Trophoblast cell (in vitro differentiated cells and primary cell): ENCODE data around the gene PPP1R36.

Experiments
- DNase-seq, 2 donors: peaks; one replicate each; pipeline ENCODE4 v3.0.0-alpha.2; 2016
- H2AFZ ChIP-seq: 2 replicates; pipeline ENCODE4 v1.6.1; 2013; ENCODE audit warnings: low read length, moderate library complexity, mild to moderate bottlenecking; ENCODE audit not compliant: insufficient read depth, poor library complexity
- H2AK5ac ChIP-seq: 2 replicates; pipeline ENCODE4 v1.6.1; 2013; ENCODE audit warnings: mild to moderate bottlenecking, low read length
- H2BK120ac ChIP-seq: 2 replicates; pipeline ENCODE4 v1.6.1; 2013; ENCODE audit warnings: low read length, mild to moderate bottlenecking, moderate library complexity; ENCODE audit not compliant: insufficient read depth, poor library complexity
- H2BK12ac ChIP-seq: 2 replicates; pipeline ENCODE4 v1.6.1; 2013; ENCODE audit warnings: mild to moderate bottlenecking, low read length, moderate library complexity
- H2BK5ac ChIP-seq: 2 replicates; pipeline ENCODE4 v1.6.1; 2013; ENCODE audit warnings: low read length, low read depth, moderate library complexity, mild to moderate bottlenecking; ENCODE audit not compliant: poor library complexity
- H3K14ac ChIP-seq: 2 replicates; pipeline ENCODE4 v1.6.1; 2013; ENCODE audit warnings: mild to moderate bottlenecking, low read length
- H3K18ac ChIP-seq: 2 replicates; pipeline ENCODE4 v1.6.1; 2013; ENCODE audit warnings: mild to moderate bottlenecking, low read length
- H3K23ac ChIP-seq: 2 replicates; pipeline ENCODE4 v1.6.1; 2013; ENCODE audit warnings: low read length
- H3K27ac ChIP-seq: 2 replicates; pipeline ENCODE4 v1.5.1; 2013; ENCODE audit warnings: low read depth, mild to moderate bottlenecking, inconsistent platforms, low read length, moderate library complexity
- H3K27me3 ChIP-seq: 2 replicates; pipeline ENCODE4 v1.6.1; 2013; ENCODE audit warnings: inconsistent platforms, mild to moderate bottlenecking, low read length, moderate library complexity; ENCODE audit not compliant: insufficient read depth
- H3K36me3 ChIP-seq, 2 experiments: 1 replicate in 1 of 2; 2 replicates in 1 of 2; pipeline ENCODE4 v1.6.1; 2013; ENCODE audit warnings: low read length in 2 of 2, mild to moderate bottlenecking in 2 of 2, moderate library complexity in 1 of 2; ENCODE audit not compliant: insufficient read depth in 2 of 2, control insufficient read depth in 1 of 2
- H3K4ac ChIP-seq: 2 replicates; pipeline ENCODE4 v1.6.1; 2013; ENCODE audit warnings: low read depth, mild to moderate bottlenecking, low read length, moderate library complexity
- H3K4me1 ChIP-seq, 2 experiments: 1 replicate in 1 of 2; 2 replicates in 1 of 2; pipeline ENCODE4 v1.6.1; 2013; ENCODE audit warnings: low read length in 2 of 2, mild to moderate bottlenecking in 2 of 2, moderate library complexity in 1 of 2; ENCODE audit not compliant: insufficient read depth in 2 of 2, control insufficient read depth in 1 of 2
- H3K4me2 ChIP-seq: 2 replicates; pipeline ENCODE4 v1.6.1; 2013; ENCODE audit warnings: inconsistent platforms, mild to moderate bottlenecking, low read length, moderate library complexity
- H3K4me3 ChIP-seq: 2 replicates; pipeline ENCODE4 v1.5.1; 2013; ENCODE audit warnings: mild to moderate bottlenecking, low read depth, low read length, inconsistent platforms
- H3K79me1 ChIP-seq: one replicate; pipeline ENCODE4 v1.6.1; 2013; ENCODE audit warnings: low read length
- H3K79me2 ChIP-seq: 2 replicates; pipeline ENCODE4 v1.6.1; 2013; ENCODE audit warnings: low read length, mild to moderate bottlenecking; ENCODE audit not compliant: control insufficient read depth, insufficient read depth, poor library complexity
- H3K9ac ChIP-seq: 2 replicates; pipeline ENCODE4 v1.6.1; 2013; ENCODE audit warnings: mild to moderate bottlenecking, low read length
- H3K9me3 ChIP-seq: 2 replicates; pipeline ENCODE4 v1.6.1; 2013; ENCODE audit warnings: low read depth, mild to moderate bottlenecking, control low read depth, inconsistent platforms, low read length; ENCODE audit not compliant: insufficient read depth
- H4K12ac ChIP-seq: 2 replicates; pipeline ENCODE4 v1.6.1; 2013; ENCODE audit warnings: low read depth, mild to moderate bottlenecking, low read length, moderate library complexity
- H4K8ac ChIP-seq: 2 replicates; pipeline ENCODE4 v1.6.1; 2013; ENCODE audit warnings: low read depth, mild to moderate bottlenecking, low read length, moderate library complexity
- H4K91ac ChIP-seq: one replicate; pipeline ENCODE4 v1.6.1; 2013; ENCODE audit warnings: low read depth, mild to moderate bottlenecking, low read length, moderate library complexity
- WGBS: extraction: QIAGEN DNeasy Blood & Tissue Kit; methylation state at CpG from one replicate; pipeline ENCODE4 v1.1.7; 2013; ENCODE audit warnings: missing lambda C conversion rate; ENCODE audit not compliant: insufficient read length, insufficient coverage; ENCODE audit errors: extremely low coverage; 5-methylcytosine and 5-hydroxymethylcytosine counted together

Gene PPP1R36

DNA sequence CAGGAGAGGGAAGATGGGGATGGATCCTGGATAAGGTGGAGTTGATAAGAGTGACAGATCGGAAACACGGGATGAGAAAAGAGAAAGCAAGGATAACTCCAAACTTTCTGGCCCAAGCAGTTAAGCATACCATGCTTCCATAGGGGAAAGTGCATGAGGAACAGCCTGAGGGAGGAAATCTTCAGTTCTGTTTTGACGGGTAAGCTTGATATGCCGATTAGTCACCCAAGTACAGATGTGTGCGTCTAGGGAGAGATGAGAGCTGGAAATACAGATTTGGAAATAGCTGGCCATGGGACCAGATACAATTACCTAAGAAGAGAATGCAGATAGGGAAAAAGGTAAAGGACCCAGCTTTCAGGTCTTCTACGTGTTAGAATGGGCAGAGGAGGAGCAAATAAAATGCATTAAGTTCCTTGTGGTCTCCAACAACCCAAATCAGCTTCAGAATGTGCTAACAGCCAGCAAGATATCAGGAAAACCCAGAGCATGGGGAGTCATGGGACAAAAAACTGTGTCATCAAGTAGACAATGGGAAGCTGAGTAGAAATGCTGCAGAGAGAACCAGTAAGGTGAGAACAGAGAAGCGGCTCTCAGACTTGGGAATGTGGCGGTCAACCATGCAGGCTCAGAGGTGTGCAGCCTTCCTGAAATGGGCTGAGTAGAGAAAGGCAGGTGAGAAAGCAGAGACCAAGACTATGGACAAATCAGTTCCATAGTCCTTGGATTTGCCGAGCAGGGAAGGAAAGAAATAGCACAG, 56.3 kb downstream of the PPP1R36 start:
- H2BK5ac ChIP-seq = no peak overlapping the region
- no peaks in the 10 kb centered on the region for H3K79me1 ChIP-seq
- H2AK5ac ChIP-seq = no peak overlapping the region

DNA sequence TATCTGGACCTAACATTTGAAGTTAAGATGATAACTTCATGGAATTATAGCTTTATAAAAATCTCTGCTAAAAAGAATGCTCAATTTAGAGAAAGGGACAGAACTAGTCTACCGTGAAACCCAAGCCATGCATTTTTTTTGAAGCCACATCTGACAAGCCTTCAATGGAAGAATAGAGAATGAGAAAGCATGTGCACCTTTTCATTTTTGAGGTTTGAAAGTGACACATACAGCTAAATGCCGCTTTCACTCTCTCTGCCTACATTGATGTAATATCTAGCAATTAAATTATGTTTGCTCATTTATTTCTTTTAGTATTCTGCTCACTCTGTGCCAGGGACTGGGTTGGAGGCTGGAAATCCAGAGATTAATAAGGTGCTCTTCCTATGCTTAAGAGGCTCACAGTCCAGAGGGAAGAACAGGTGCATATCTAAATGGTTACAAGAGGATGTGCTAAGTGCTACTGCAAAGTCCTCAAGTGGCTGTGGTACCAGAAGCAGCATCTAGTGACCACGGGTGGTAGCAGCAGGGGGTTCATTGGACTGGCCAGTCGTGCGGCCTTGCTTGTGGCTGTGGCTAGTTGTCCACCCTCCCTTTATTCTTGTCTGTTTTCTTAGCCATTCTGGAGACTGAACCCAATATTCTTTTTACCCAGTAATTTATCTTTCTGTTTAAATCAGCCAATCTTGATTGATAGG, 60.4 kb downstream of the PPP1R36 start:
- Histone ChIP-seq H4K91ac (no peak overlapping the region), H4K12ac (no peak overlapping the region), H2BK120ac (no peak overlapping the region), H2BK5ac (no peak overlapping the region), H3K79me2 (no peaks in the 10 kb centered on the region), H3K9ac (no peak overlapping the region), H3K4me1 (peaks cover 8 to 15% of the 10 kb centered on the region in 2 experiments), H3K36me3 (no peaks in the 10 kb centered on the region), H4K8ac (no peak overlapping the region), H3K14ac (no peak overlapping the region), H3K79me1 (peaks cover 8% of the 10 kb centered on the region), H2BK12ac (no peak overlapping the region), H3K23ac (no peak overlapping the region), H3K18ac (no peak overlapping the region), H3K4me3 (no peak overlapping the region), H2AFZ (no peak overlapping the region), H3K9me3 (no peaks in the 10 kb centered on the region), H3K27ac (no peak overlapping the region), H3K4me2 (no peak overlapping the region), H3K27me3 (no peaks in the 10 kb centered on the region), H3K4ac (no peak overlapping the region), H2AK5ac (no peak overlapping the region)
- no peak for DNase-seq
- WGBS = no CpG with 5 or more reads among the region's 5 CpGs

More for the DNA sequence above, 56.3 kb downstream of the PPP1R36 start:
- no peak overlapping the region for H3K18ac ChIP-seq
- H3K79me2 ChIP-seq = no peaks in the 10 kb centered on the region
- no peak overlapping the region for H2BK120ac ChIP-seq
- no peak overlapping the region for H4K12ac ChIP-seq
- no peak overlapping the region for H3K4ac ChIP-seq
- H3K9me3 ChIP-seq = no peaks in the 10 kb centered on the region
- H3K27me3 ChIP-seq = no peaks in the 10 kb centered on the region
- no peaks in the 10 kb centered on the region for H3K36me3 ChIP-seq
- no peak overlapping the region for H3K27ac ChIP-seq
- H2BK12ac ChIP-seq = peak overlapping the region; percentile 34
- no peak overlapping the region for H3K23ac ChIP-seq
- no CpG with 5 or more reads among the region's 9 CpGs for WGBS
- no peak overlapping the region for H2AFZ ChIP-seq
- peak; percentile 70 to 84 for DNase-seq
- no peak overlapping the region for H3K14ac ChIP-seq
- H3K4me2 ChIP-seq = no peak overlapping the region
- H3K4me3 ChIP-seq = no peak overlapping the region
- no peak overlapping the region for H4K8ac ChIP-seq
- peaks cover 6 to 8% of the 10 kb centered on the region in 2 experiments for H3K4me1 ChIP-seq
- no peak overlapping the region for H4K91ac ChIP-seq
- H3K9ac ChIP-seq = no peak overlapping the region

DNA sequence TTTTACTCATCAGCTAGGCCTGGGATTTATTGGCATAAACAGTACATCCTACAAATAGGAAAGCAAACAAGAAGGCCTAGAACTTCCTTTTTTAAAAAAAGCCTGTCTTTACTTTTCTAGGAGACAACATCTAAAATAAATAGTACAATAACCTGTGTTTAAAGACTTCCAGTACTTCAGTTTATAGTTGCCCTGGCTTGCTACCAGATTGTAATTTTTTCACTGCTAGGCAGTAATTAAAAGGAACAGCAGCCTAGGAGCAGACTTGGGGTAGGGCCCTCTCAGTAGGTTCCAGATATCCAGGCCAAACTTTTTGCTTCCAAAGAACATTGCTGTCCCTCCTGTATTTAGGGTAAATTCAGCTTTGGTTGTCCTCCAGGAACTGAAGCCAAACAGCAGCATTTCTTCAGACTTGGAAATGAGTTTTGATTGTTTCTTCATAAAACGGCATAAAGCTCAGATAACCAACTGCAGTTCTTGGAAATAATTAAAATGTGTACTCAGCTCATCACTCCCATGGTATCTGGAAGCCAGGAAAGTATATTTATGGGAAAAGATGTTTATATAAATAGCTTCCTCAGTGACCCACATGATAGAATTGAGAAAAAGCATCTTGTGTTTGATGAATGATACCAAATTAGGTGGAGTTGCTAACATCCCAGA, 61.7 kb downstream of the PPP1R36 start:
- Histone ChIP-seq H3K14ac (peak overlapping the region; percentile 48), H3K79me2 (no peaks in the 10 kb centered on the region), H2BK120ac (peak overlapping the region; percentile 84), H3K79me1 (peaks cover 8% of the 10 kb centered on the region), H3K27ac (no peak overlapping the region), H3K27me3 (no peaks in the 10 kb centered on the region), H3K18ac (no peak overlapping the region), H3K4me3 (no peak overlapping the region), H3K23ac (no peak overlapping the region), H3K4me2 (no peak overlapping the region), H2BK12ac (peak overlapping the region; percentile 69), H3K4ac (no peak overlapping the region), H4K12ac (no peak overlapping the region), H3K9me3 (no peaks in the 10 kb centered on the region), H4K8ac (no peak overlapping the region), H3K4me1 (peaks cover under 1 to 11% of the 10 kb centered on the region in 2 experiments), H2AFZ (no peak overlapping the region), H2AK5ac (peak overlapping the region; percentile 53), H3K36me3 (no peaks in the 10 kb centered on the region), H4K91ac (no peak overlapping the region), H3K9ac (no peak overlapping the region), H2BK5ac (no peak overlapping the region)
- no CpG with 5 or more reads among the region's 1 CpG for WGBS
- no peak for DNase-seq

DNA sequence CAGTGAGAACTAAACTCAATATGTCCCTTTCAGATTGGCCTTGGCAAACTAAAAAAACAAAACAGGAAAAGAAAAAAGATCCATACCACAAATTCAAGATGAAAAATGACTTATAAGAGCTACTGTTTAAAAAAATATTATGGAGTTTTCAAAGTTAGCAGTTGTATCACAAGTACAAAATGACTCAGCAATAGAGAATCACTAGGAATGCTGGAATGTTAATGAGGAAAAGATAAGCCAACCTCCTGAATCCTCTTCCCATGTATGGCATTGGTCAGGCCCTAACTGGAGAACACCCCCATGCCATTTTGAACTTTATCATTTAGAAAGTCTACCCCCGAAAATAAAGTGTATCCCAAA, 62.2 kb downstream of the PPP1R36 start:
- WGBS = no CpG with 5 or more reads among the region's 1 CpG
- no peak overlapping the region for H4K12ac ChIP-seq
- no peaks in the 10 kb centered on the region for H3K36me3 ChIP-seq
- H3K18ac ChIP-seq = no peak overlapping the region
- no peak overlapping the region for H2AK5ac ChIP-seq
- no peak overlapping the region for H3K9ac ChIP-seq
- no peak overlapping the region for H3K4me2 ChIP-seq
- no peak overlapping the region for H4K91ac ChIP-seq
- H3K14ac ChIP-seq = no peak overlapping the region
- peaks cover 8% of the 10 kb centered on the region for H3K79me1 ChIP-seq
- no peak overlapping the region for H3K4ac ChIP-seq
- no peak overlapping the region for H3K27ac ChIP-seq
- H3K79me2 ChIP-seq = no peaks in the 10 kb centered on the region
- H2BK120ac ChIP-seq = no peak overlapping the region
- H4K8ac ChIP-seq = no peak overlapping the region
- no peak overlapping the region for H3K4me3 ChIP-seq
- H2BK5ac ChIP-seq = no peak overlapping the region
- H3K4me1 ChIP-seq = peaks cover 0 to 9% of the 10 kb centered on the region in 2 experiments
- H3K9me3 ChIP-seq = no peaks in the 10 kb centered on the region
- DNase-seq = peak in 1 of 2 donors; percentile 57
- H2AFZ ChIP-seq = no peak overlapping the region
- no peak overlapping the region for H3K23ac ChIP-seq
- H2BK12ac ChIP-seq = no peak overlapping the region
- no peaks in the 10 kb centered on the region for H3K27me3 ChIP-seq
